ENCODE data around the gene PAX7. TPM values are rescaled to one million over a fixed set of nuclear protein-coding genes. Genes with fewer than 3 reads are reported as not detected.

PAX7 gene
- polyA plus RNA-seq, 1 of the 3 experiments (the other 2 are of a cell fraction): not detected

DNA sequence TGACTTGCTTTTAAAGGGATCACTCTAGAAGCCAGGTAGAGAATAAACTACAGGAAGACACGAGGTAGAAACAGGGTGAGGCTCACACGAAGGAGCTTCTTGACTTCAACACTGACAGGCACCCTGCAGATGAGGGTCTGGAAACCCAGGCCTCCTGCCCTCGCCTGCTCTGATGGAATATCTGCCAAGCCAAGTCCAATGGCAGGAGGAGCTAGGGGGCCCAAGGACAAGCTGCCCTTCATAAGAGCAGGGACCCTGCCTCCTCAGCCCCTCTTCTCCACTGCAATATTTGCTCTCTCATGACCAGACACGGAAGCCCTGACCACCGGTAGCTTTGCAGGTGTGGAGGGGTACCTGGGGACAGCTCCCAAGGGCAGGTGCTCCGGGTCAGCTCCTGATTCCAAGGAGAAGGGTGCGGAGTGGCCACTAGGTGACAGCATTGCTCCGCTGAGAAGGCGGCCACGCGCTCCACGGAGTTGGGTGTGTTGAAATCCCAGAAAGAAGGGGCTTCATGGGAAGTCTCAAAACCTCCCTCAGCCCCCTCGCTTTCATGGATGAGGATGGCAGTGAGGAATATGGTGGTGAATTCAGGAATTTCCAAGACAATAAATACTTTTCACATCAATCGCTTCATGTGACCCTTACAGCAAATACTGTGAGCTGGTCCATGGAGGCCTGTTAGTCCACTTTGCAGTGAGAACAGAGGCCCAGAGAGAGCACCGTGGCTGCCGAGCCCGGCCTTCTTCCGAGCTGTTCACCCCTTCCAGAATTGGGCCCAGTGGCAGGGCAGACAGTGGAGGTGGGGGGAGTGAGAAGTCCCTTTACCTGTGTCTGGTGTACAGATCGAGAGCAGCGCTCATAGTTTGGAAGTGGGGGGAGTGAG lies 33.2 kb upstream of the PAX7 start (continued):
- no peak for TF ChIP-seq MXI1 (IDR thresholded peaks at IDR 0.05; ENCODE audit: low read depth, low read length)
- TF ChIP-seq FOXM1 (IDR thresholded peaks at IDR 0.05; ENCODE audit: low read depth): no peak
- TF ChIP-seq, protein P1, sequence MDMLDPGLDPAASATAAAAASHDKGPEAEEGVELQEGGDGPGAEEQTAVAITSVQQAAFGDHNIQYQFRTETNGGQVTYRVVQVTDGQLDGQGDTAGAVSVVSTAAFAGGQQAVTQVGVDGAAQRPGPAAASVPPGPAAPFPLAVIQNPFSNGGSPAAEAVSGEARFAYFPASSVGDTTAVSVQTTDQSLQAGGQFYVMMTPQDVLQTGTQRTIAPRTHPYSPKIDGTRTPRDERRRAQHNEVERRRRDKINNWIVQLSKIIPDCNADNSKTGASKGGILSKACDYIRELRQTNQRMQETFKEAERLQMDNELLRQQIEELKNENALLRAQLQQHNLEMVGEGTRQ (IDR thresholded peaks at IDR 0.05; ENCODE audit: borderline replicate concordance, low read depth, low read length): no peak
- TF ChIP-seq, protein P2, sequence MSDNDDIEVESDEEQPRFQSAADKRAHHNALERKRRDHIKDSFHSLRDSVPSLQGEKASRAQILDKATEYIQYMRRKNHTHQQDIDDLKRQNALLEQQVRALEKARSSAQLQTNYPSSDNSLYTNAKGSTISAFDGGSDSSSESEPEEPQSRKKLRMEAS (IDR thresholded peaks at IDR 0.05; ENCODE audit: low read depth): no peak
- no peak for TF ChIP-seq FOXJ3 (CRISPR knock-in tag; IDR thresholded peaks at IDR 0.05)
- TF ChIP-seq MEF2A (IDR thresholded peaks at IDR 0.05; ENCODE audit: borderline replicate concordance, low read depth): no peak

DNA sequence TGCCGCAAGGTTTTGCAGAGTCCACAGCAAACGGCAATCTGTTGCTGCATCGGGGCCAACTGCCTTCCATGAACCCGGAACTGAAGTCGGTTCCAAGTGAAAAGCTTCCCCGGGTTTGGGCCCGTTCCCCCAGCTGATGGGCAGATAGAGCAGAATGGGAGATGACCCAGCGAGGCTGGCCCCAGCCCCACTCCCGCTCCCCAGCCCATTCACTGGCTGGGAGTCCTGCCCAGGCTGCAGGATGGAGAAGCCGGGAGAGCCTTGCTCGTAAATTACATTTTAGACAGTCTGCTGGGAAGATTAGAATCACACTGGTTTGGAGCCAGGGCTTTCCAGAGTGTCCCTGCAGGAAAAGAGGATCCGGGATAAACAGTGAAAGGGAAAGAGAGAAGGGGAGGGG lies 31.6 kb upstream of the PAX7 start:
- Histone ChIP-seq H3K27me3 (ENCODE audit: insufficient read depth) (peaks cover 4% of the 10 kb centered on the region; the same call in 1 of the 2 replicates), H3K27ac (ENCODE audit: low read depth in 2 of 2, low read length in 1 of 2) (no peak overlapping the region), H3K4me3 (ENCODE audit: low read depth in 2 of 2, low read length in 1 of 2) (no peak overlapping the region; a peak in 1 of 4 replicates), H3K9ac (no peak overlapping the region), H4K20me1 (ENCODE audit: insufficient read depth) (no peaks in the 10 kb centered on the region), H3K79me2 (ENCODE audit: insufficient read depth) (no peaks in the 10 kb centered on the region), H3K9me2 (no peaks in the 10 kb centered on the region), H3K9me3 (no peaks in the 10 kb centered on the region), H3K4me2 (peak overlapping the region; percentile 55; the same call in 1 of the 2 replicates), H3K36me3 (replicated peaks in 1 of 2; ENCODE audit: control insufficient read depth in 1 of 2, insufficient read depth in 2 of 2, low read length in 1 of 2) (no peaks in the 10 kb centered on the region), H3K4me1 (ENCODE audit: control insufficient read depth in 1 of 2, insufficient read depth in 2 of 2, low read depth in 1 of 2, low read length in 1 of 2) (peaks cover 0 to 10% of the 10 kb centered on the region in 2 experiments; a peak in 1 of 4 replicates), H2AFZ (ENCODE audit: low read depth) (no peak overlapping the region), H3F3A (replicated peaks; ENCODE audit: insufficient read depth) (no peaks in the 10 kb centered on the region)
- 12% methylated on average over 9 of the region's 12 CpGs for WGBS (ENCODE audit: low lambda C conversion rate)
- CTCF ChIA-PET: interaction anchor here (1.0 to 6.5 kb wide), 13 partner anchors 10 to 515 kb away, joined by 3 to 350 read pairs (median 6); no protein-coding TSS in a partner anchor
- POLR2A ChIA-PET: no interaction called here
- TF ChIP-seq ZBTB33 (IDR thresholded peaks at IDR 0.05; ENCODE audit: borderline replicate concordance, low read depth): no peak
- TF ChIP-seq CHD2 (IDR thresholded peaks at IDR 0.05; ENCODE audit: low read length, partially characterized antibody): no peak
- TF ChIP-seq EP300 (IDR thresholded peaks at IDR 0.05; ENCODE audit: borderline replicate concordance in 1 of 2, low read depth in 1 of 2, low read length in 1 of 2): peak in 1 of 2 experiments; percentile 37; a peak in 1 of 4 replicates
- TF ChIP-seq FOXJ3 (CRISPR knock-in tag; IDR thresholded peaks at IDR 0.05): peak; percentile 87
- TF ChIP-seq RAD21 (IDR thresholded peaks at IDR 0.05; ENCODE audit: low read length): peak; percentile 25; the same call in 1 of the 2 replicates
- peak; percentile 91 for TF ChIP-seq GATA2 (CRISPR knock-in tag; IDR thresholded peaks at IDR 0.05)
- TF ChIP-seq RFX5 (IDR thresholded peaks at IDR 0.05; ENCODE audit: low read length): no peak
- peak; percentile 79 for DNase-seq

Data from SK-N-SH (cell line).